Esophagus muscularis mucosa (tissue), 4 donors: ENCODE measurements around the gene CINP. TPM values are rescaled to one million over a fixed set of nuclear protein-coding genes. Genes with fewer than 3 reads are reported as not detected.
A peak's percentile ranks its signal among the peaks of the same experiment; 100 is the strongest.

Source experiments
- DNase-seq: peaks from one replicate; pipeline ENCODE4 v3.0.0-alpha.2; 2017; ENCODE audit errors: extremely low spot score
- H3K27ac ChIP-seq, 4 donors: fragments of 200-600 bp; sonication (generic); replicated peaks in 1 of 4; 1 replicate in 3 of 4; 2 replicates in 1 of 4; pipeline ENCODE4 v1.5.1; 2016 to 2019; ENCODE audit warnings: mild to moderate bottlenecking in 1 of 4
- H3K27me3 ChIP-seq, 4 donors: fragments of 200-600 bp; sonication (generic); one replicate each; pipeline versions ENCODE4 v1.5.1 to v1.6.0; 2016 to 2019
- H3K36me3 ChIP-seq, 4 donors: fragments of 200-600 bp; sonication (generic); one replicate each; pipeline ENCODE4 v1.5.1; 2016 to 2019
- H3K4me1 ChIP-seq, 4 donors: fragments of 200-600 bp; sonication (generic); one replicate each; pipeline ENCODE4 v1.5.1; 2016 to 2019
- H3K4me3 ChIP-seq, 4 donors: fragments of 200-600 bp; sonication (generic); 1 replicate in 2 of 4; 2 replicates in 2 of 4; pipeline ENCODE4 v1.5.1; 2016 to 2019; ENCODE audit warnings: mild to moderate bottlenecking in 4 of 4, moderate library complexity in 1 of 4
- H3K9me3 ChIP-seq, 4 donors: fragments of 200-600 bp; sonication (generic); 1 replicate in 3 of 4; 2 replicates in 1 of 4; pipeline ENCODE4 v1.5.1; 2016 to 2019
- EP300 ChIP-seq: sonication (generic); formaldehyde crosslinking; IDR thresholded peaks from one replicate; pipeline ENCODE4 v1.6.1; 2017; ENCODE audit warnings: antibody characterized with exemption
- POLR2A ChIP-seq: fragments of 450-650 bp; IDR thresholded peaks from one replicate; pipeline ENCODE4 v1.6.1; 2017; ENCODE audit warnings: antibody characterized with exemption, moderate library complexity, mild to moderate bottlenecking, low read depth
- POLR2AphosphoS5 ChIP-seq, 2 donors: sonication (generic); formaldehyde crosslinking; IDR thresholded peaks; one replicate each; pipeline ENCODE4 v1.6.1; 2017; ENCODE audit warnings: antibody characterized with exemption in 2 of 2
- WGBS: methylation state at CpG from one replicate; pipeline ENCODE4 v1.1.5; 2018; 5-methylcytosine and 5-hydroxymethylcytosine counted together
- intact Hi-C: fragments of 100-400 bp; cut with DNase I; formaldehyde crosslinking; loops from one replicate; pipeline ENCODE4 v1.15.1; 2023
- total RNA-seq, 4 donors: library from RNA; depleted of rRNA; stranded (reverse); fragments of >200 nt; gene quantifications; one replicate each; pipeline versions ENCODE4 v1.1.0 to v1.2.1, GENCODE V29; 2016
- TF ChIP-seq, protein P1 (sequence below), 3 experiments: fragments of 200-600 bp in 2 of 3; fragments of 450-650 bp in 1 of 3; sonication (generic) in 2 of 3; IDR thresholded peaks; one replicate each; pipeline ENCODE4 v1.5.1; 2017 to 2019; ENCODE audit warnings: antibody characterized with exemption in 3 of 3, mild to moderate bottlenecking in 2 of 3, moderate library complexity in 1 of 3

The CINP gene
- total RNA-seq, 4 donors from 2014 or later = 21.6 to 27.7 (median 25.4) TPM

DNA sequence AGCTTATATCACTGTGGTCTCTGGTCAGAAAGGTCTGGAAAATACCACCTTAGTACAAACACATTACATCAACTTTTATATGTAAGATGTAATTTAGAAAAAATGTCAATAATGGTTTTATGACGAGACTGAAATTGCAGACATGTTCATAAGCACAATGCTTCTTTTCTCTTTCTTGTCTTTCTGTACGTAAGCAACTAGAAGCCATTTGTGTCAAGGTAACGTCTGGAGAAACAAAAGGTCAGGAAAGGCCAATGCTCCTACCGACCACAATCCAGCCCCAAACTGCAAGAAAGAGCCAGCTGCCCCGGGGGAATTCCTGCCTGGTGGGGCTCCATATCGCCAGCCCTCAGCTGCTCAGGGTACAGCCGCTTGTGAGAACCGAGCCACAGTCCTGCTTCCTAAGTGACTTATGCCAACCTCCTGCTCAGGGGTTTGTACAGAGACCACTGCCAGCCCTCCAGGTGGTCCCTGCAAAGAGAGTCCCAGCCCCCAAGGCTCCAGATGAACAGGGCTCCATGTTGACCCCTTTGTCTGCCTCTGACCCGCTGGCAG lies 36.8 kb downstream of the CINP start:
- no peak for DNase-seq
- H3K4me1 ChIP-seq = peaks cover 9 to 22% (median 13%) of the 10 kb centered on the region in 4 donors
- 80% methylated on average over 9 of the region's 9 CpGs for WGBS
- no peak overlapping the region for H3K4me3 ChIP-seq
- no peaks in the 10 kb centered on the region for H3K27me3 ChIP-seq
- no peaks in the 10 kb centered on the region for H3K9me3 ChIP-seq
- no peak for TF ChIP-seq POLR2AphosphoS5 (IDR thresholded peaks at IDR 0.05)
- no peak overlapping the region for H3K27ac ChIP-seq
- intact Hi-C loops = no loop called here
- peaks cover 5 to 17% (median 13%) of the 10 kb centered on the region in 4 donors for H3K36me3 ChIP-seq

DNA sequence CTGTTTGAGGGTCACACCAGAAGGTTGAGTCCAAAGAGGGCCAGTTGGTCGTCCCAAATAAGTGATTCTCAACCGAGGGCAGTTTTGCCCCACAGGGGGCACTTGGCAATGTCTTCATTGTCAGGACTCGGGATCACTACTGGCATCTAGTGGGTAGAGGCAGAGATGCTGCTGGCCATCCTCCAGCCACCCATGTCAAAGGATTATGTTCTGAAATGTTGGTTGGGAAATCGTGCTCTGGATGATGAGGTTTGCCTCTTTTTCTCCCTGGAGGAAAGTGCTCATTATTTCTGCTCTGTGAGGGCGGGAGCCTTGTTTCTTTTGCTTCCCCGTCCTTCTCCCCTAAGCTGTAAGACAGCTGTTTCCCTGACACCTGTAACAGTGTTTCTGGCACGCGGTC lies 39.6 kb downstream of the CINP start:
- peaks cover 25 to 43% (median 28%) of the 10 kb centered on the region in 4 donors for H3K4me1 ChIP-seq
- TF ChIP-seq EP300 = no peak
- TF ChIP-seq, protein P1, sequence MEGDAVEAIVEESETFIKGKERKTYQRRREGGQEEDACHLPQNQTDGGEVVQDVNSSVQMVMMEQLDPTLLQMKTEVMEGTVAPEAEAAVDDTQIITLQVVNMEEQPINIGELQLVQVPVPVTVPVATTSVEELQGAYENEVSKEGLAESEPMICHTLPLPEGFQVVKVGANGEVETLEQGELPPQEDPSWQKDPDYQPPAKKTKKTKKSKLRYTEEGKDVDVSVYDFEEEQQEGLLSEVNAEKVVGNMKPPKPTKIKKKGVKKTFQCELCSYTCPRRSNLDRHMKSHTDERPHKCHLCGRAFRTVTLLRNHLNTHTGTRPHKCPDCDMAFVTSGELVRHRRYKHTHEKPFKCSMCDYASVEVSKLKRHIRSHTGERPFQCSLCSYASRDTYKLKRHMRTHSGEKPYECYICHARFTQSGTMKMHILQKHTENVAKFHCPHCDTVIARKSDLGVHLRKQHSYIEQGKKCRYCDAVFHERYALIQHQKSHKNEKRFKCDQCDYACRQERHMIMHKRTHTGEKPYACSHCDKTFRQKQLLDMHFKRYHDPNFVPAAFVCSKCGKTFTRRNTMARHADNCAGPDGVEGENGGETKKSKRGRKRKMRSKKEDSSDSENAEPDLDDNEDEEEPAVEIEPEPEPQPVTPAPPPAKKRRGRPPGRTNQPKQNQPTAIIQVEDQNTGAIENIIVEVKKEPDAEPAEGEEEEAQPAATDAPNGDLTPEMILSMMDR (IDR thresholded peaks at IDR 0.05) = peak; percentile 44 to 65 (median 47)
- TF ChIP-seq POLR2AphosphoS5 (IDR thresholded peaks at IDR 0.05) = peak; percentile 41 to 59
- TF ChIP-seq POLR2A = no peak
- intact Hi-C loops = no loop called here
- peak; percentile 95 for DNase-seq
- H3K4me3 ChIP-seq = no peak overlapping the region
- H3K9me3 ChIP-seq = no peaks in the 10 kb centered on the region
- 37% methylated on average over 8 of the region's 8 CpGs for WGBS
- peaks cover 5 to 17% (median 13%) of the 10 kb centered on the region in 4 donors for H3K36me3 ChIP-seq
- H3K27ac ChIP-seq = peak overlapping the region; percentile 59 to 78 (median 74)
- H3K27me3 ChIP-seq = no peaks in the 10 kb centered on the region

DNA sequence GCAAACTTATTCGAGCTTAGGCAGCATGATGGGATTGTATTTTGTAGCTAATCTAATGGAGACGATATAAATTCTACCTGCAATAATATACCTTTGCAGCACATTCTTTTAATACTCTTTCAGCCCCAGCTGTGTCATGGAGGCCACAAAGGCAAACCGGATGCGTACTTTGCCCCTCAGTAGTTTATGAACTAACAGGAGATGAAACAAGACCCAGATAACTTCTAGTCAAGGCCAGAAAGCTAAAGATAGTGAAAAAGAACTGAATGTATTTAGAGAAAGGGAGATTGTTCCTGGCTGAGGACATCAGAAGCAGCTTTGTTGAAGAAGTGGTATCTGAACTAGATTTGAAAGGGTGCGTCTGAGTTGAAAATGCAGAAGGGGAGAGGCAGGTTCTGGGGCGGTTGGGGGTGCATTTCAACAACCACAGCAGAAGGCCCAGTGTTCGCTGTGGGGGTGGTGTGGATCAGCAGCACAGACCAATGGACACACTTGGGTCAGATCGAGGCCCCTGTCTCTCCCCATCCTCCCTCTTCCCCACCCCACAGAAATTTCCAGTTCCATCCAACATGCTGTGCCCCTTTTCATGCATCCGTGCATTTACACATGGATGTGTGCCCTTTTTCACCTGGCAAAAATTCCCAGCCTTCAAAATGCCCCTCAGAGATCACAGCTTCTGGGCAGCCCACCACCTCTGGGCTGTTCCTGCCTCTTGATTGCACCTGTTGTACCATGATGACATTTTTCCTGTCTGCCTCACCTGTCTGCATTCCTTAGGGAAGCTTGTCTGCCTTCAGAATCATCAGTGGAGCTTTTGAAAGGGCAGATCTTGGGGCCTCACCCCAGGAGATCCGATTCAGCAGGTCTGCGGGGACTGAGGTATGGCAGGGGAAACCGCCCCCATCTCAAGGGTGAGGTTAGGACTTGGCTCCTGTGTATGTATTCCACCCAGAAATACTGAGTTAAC lies 41.0 kb downstream of the CINP start:
- 90% methylated on average over 12 of the region's 12 CpGs for WGBS
- peak overlapping the region in 3 of 4 donors; percentile 7 to 59 (median 30) for H3K27ac ChIP-seq
- peaks cover 5 to 14% (median 12%) of the 10 kb centered on the region in 4 donors for H3K36me3 ChIP-seq
- H3K9me3 ChIP-seq = no peaks in the 10 kb centered on the region
- intact Hi-C loops = no loop called here
- H3K4me3 ChIP-seq = no peak overlapping the region
- H3K27me3 ChIP-seq = no peaks in the 10 kb centered on the region
- peaks cover 35 to 54% (median 41%) of the 10 kb centered on the region in 4 donors for H3K4me1 ChIP-seq
- TF ChIP-seq, protein P1 (IDR thresholded peaks at IDR 0.05) = no peak
- no peak for TF ChIP-seq POLR2A
- TF ChIP-seq POLR2AphosphoS5 (IDR thresholded peaks at IDR 0.05) = no peak
- no peak for TF ChIP-seq EP300
- no peak for DNase-seq

DNA sequence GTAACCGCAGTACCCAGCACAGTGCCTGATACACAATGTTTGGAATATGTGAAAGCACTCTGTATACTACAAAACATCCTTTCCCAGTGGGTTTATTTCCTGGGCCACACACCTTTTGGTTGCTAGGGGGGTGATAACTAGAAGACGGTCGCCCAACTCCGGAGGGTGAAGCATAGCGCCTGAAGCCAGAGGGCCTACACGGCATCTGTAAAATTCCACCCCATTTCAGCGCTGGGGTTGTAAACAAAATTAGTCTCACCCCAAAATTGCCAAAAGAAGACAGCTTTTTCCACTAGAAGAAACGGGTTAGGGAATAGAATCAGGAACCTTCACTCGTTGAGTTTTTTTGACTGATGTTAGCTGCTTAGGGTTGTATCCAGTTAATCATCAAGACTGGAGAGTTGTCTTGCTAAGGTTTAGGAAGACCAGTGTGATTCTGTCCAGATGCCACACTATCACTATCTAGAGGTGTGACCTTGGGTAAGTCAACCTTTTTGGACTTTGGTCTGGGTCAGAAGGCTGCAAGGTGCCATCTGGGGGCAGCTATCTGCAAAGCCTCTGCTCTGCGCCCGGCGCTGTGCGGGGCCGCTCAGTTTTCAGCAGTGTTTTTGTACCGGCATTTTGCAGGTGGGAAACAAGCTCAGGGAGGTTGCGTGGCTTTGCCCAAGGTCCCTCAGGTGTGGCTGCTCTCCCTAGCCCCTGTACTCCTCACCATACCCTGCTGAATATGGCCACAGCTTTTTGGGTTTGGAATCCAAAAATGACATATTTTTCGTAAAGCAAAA lies 41.8 kb downstream of the CINP start:
- H3K9me3 ChIP-seq = no peaks in the 10 kb centered on the region
- TF ChIP-seq POLR2AphosphoS5 (IDR thresholded peaks at IDR 0.05) = no peak
- TF ChIP-seq, protein P1 (IDR thresholded peaks at IDR 0.05) = no peak
- no peak for TF ChIP-seq EP300
- TF ChIP-seq POLR2A = no peak
- no peak for DNase-seq
- H3K27me3 ChIP-seq = no peaks in the 10 kb centered on the region
- H3K4me1 ChIP-seq = peaks cover 39 to 62% (median 49%) of the 10 kb centered on the region in 4 donors
- 89% methylated on average over 17 of the region's 17 CpGs for WGBS
- intact Hi-C loops = no loop called here
- H3K4me3 ChIP-seq = peak overlapping the region; percentile 67 to 91 (median 82)
- H3K36me3 ChIP-seq = peaks cover 1 to 6% (median 5%) of the 10 kb centered on the region in 4 donors
- H3K27ac ChIP-seq = peak overlapping the region; percentile 96 to 98 (median 97)
